ENCODE results near the gene PAPPA.

GRCh38 chr9:116137010-116137409 is 16.6 kb upstream of the PAPPA start:
- TF ChIP-seq CTCF (IDR thresholded peaks at IDR 0.05; ENCODE audit: poor library complexity, severe bottlenecking): no peak
- no peak for TF ChIP-seq POLR2AphosphoS5 (IDR thresholded peaks at IDR 0.05)
- TF ChIP-seq EZH2 (IDR thresholded peaks at IDR 0.05; ENCODE audit: borderline replicate concordance, insufficient read depth, low read length, poor library complexity, severe bottlenecking): no peak
- no peak for TF ChIP-seq MXI1 (conservative IDR thresholded peaks at IDR 0.05; ENCODE audit: poor library complexity, severe bottlenecking)
- TF ChIP-seq TAF1 (IDR thresholded peaks at IDR 0.05; ENCODE audit: low read depth): no peak
- no peak for TF ChIP-seq RAD21 (conservative IDR thresholded peaks at IDR 0.05)
- TF ChIP-seq REST (IDR thresholded peaks at IDR 0.05; ENCODE audit: borderline replicate concordance): no peak
- no peak for TF ChIP-seq EP300 (conservative IDR thresholded peaks at IDR 0.05; ENCODE audit: poor library complexity, severe bottlenecking)
